ENCODE results near the gene RAB43. TPM values are rescaled to one million over a fixed set of nuclear protein-coding genes. Genes with fewer than 3 reads are reported as not detected.

Gene RAB43
- total RNA-seq, 1 experiment from 2014 or later, result 13.5 TPM

DNA sequence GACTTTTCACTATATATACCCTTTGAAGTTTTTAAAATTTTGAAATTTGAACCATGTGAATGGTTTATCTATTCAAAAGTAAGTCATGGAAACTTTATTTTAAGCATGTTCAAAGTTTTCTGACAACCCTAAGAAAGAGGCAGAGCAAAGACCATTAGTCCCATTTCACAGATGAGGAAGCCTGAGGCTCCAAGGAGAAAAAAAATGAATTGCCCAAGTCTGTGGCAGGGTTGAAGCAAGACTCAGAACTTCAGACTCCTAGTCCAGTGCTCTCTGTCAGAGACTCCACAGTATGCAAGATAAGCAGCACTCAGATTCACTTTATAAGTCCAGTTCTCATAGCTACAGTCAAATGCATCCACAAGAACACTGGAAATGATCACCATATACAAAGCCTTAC is 4.5 kb downstream of the RAB43 start:
- no TSS peak for BruUV-seq (replicated peaks)
- ChIA-PET CTCF (interaction anchor here (0.7 kb wide), 1 partner anchor 129 kb away, joined by 3 read pairs; no protein-coding TSS in a partner anchor), RAD21 (ENCODE audit: low non-redundant PET in 1 of 2, low total read pairs in 2 of 2, uncharacterized antibody in 2 of 2, unreplicated experiment in 2 of 2) (no interaction called here), POLR2A (no interaction called here)
- Histone ChIP-seq H4K20me1 (ENCODE audit: insufficient read depth) (no peaks in the 10 kb centered on the region), H3K36me3 (ENCODE audit: control insufficient read depth in 1 of 2, insufficient read depth in 2 of 2, low read length in 2 of 2) (no peaks in the 10 kb centered on the region; a peak in 1 of 4 replicates), H3K4me2 (ENCODE audit: low read length) (no peak overlapping the region), H2AFZ (ENCODE audit: low read depth, low read length, poor library complexity, severe bottlenecking) (no peak overlapping the region), H3K9me3 (ENCODE audit: control insufficient read depth in 1 of 2, insufficient read depth in 1 of 2, low read depth in 1 of 2, low read length in 2 of 2) (no peaks in the 10 kb centered on the region), H3K4me1 (ENCODE audit: control insufficient read depth in 1 of 2, insufficient read depth in 2 of 2, low read length in 2 of 2) (peaks cover 10 to 19% of the 10 kb centered on the region in 2 experiments), H3K9me2 (ENCODE audit: insufficient read depth) (no peaks in the 10 kb centered on the region), H3K79me2 (ENCODE audit: insufficient read depth, low read length) (peaks cover 5% of the 10 kb centered on the region; the same call in 1 of the 2 replicates), H3K4me3 (replicated peaks in 1 of 2; ENCODE audit: low read depth in 1 of 2, low read length in 2 of 2) (no peak overlapping the region), H3K27ac (ENCODE audit: low read depth, low read length) (no peak overlapping the region), H3K27me3 (ENCODE audit: insufficient read depth, low read length) (no peaks in the 10 kb centered on the region), H3K9ac (ENCODE audit: low read length) (no peak overlapping the region)
- ATAC-seq (no peak), DNase-seq (ENCODE audit: low read depth, low spot score) (no peak)
- TF ChIP-seq SRF (IDR thresholded peaks at IDR 0.05; ENCODE audit: low read depth) (no peak), POLR2A (IDR thresholded peaks at IDR 0.05; ENCODE audit: borderline replicate concordance, extremely low read depth, insufficient read depth, insufficient read length) (no peak), POLR2AphosphoS5 (IDR thresholded peaks at IDR 0.05; ENCODE audit: low read depth, low read length) (no peak), ELF1 (IDR thresholded peaks at IDR 0.05; ENCODE audit: borderline replicate concordance, low read depth) (no peak)
- intact Hi-C loops (cut with micrococcal nuclease), result no loop called here

DNA sequence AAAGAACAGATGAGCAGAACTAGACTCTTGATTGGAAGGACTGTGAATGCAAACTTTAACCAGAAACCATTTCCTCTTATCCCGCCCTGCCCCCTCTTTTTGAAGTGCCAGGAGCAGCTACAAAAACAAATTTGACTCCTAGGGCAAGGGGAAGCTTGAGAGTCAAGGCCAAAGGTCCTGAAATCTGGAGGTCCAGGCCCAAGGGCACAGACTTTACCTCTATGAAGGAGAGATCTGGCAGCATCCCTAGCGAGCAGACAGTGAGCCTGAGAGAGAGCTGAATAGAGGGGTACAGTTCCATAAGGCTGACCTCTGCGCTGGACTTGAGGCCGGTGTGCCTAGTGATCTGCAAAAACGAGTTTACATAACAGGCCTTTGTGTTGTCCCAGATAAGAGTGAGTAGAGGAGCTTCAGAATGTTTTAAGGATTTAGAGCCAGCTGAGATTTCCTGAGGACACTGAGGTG is 5.1 kb downstream of the RAB43 start:
- ChIA-PET CTCF (interaction anchor here (0.7 kb wide), 1 partner anchor 130 kb away, joined by 3 read pairs; no protein-coding TSS in a partner anchor), RAD21 (ENCODE audit: low non-redundant PET in 1 of 2, low total read pairs in 2 of 2, uncharacterized antibody in 2 of 2, unreplicated experiment in 2 of 2) (no interaction called here), POLR2A (no interaction called here)
- no peak overlapping the region for H3K9ac ChIP-seq (ENCODE audit: low read length)
- H3K9me2 ChIP-seq (ENCODE audit: insufficient read depth), result no peaks in the 10 kb centered on the region
- H3K79me2 ChIP-seq (ENCODE audit: insufficient read depth, low read length), result peaks cover 5% of the 10 kb centered on the region; the same call in 1 of the 2 replicates
- no peaks in the 10 kb centered on the region for H3K27me3 ChIP-seq (ENCODE audit: insufficient read depth, low read length)
- H3K9me3 ChIP-seq (ENCODE audit: control insufficient read depth in 1 of 2, insufficient read depth in 1 of 2, low read depth in 1 of 2, low read length in 2 of 2), result no peaks in the 10 kb centered on the region
- no peaks in the 10 kb centered on the region for H4K20me1 ChIP-seq (ENCODE audit: insufficient read depth)
- H3K27ac ChIP-seq (ENCODE audit: low read depth, low read length), result no peak overlapping the region
- no peaks in the 10 kb centered on the region; a peak in 1 of 4 replicates for H3K36me3 ChIP-seq (ENCODE audit: control insufficient read depth in 1 of 2, insufficient read depth in 2 of 2, low read length in 2 of 2)
- intact Hi-C loops (cut with micrococcal nuclease), result no loop called here
- no peak for DNase-seq (ENCODE audit: low read depth, low spot score)
- H3K4me3 ChIP-seq (replicated peaks in 1 of 2; ENCODE audit: low read depth in 1 of 2, low read length in 2 of 2), result no peak overlapping the region
- ATAC-seq, result no peak
- H2AFZ ChIP-seq (ENCODE audit: low read depth, low read length, poor library complexity, severe bottlenecking), result no peak overlapping the region
- TF ChIP-seq EZH2phosphoT487 (IDR thresholded peaks at IDR 0.05; ENCODE audit: borderline replicate concordance) (no peak), ZNF274 (IDR thresholded peaks at IDR 0.05; ENCODE audit: low read depth, low read length) (no peak)
- no TSS peak for BruUV-seq (replicated peaks)
- no peak overlapping the region for H3K4me2 ChIP-seq (ENCODE audit: low read length)
- H3K4me1 ChIP-seq (ENCODE audit: control insufficient read depth in 1 of 2, insufficient read depth in 2 of 2, low read length in 2 of 2), result peaks cover 10 to 15% of the 10 kb centered on the region in 2 experiments
